NB4 (cell line): ENCODE data around the gene NUP58.

Experiments used
- CTCF ChIP-seq: IDR thresholded peaks from one replicate; pipeline ENCODE4 v1.5.1; 2012; ENCODE audit warnings: low read depth, low read length
- MAX ChIP-seq: IDR thresholded peaks from 2 replicates; pipeline ENCODE4 v1.6.1; 2011; ENCODE audit warnings: low read depth, low read length
- MYC ChIP-seq: IDR thresholded peaks from 2 replicates; pipeline ENCODE4 v1.6.1; 2011; ENCODE audit warnings: low read depth, low read length
- POLR2A ChIP-seq: IDR thresholded peaks from 2 replicates; pipeline ENCODE4 v1.6.1; 2011; ENCODE audit warnings: mild to moderate bottlenecking; ENCODE audit not compliant: insufficient read length; ENCODE audit errors: extremely low read depth

- TF ChIP-seq CTCF, result no peak
- no peak for TF ChIP-seq MYC
- no peak for TF ChIP-seq POLR2A
- no peak for TF ChIP-seq MAX
These were observed 45.7 kb downstream of the NUP58 start for GRCh38 chr13:25347151-25347550.
